ENCODE data around the gene SLC25A41.
A peak's percentile ranks its signal among the peaks of the same experiment; 100 is the strongest.

SLC25A41 gene

GRCh38 chr19:6378041-6378440 is 55.5 kb downstream of the SLC25A41 start:
- no peak overlapping the region for H3K4me3 ChIP-seq (ENCODE audit: low read depth, low read length)
- DNase-seq (ENCODE audit: low read depth) = no peak
- TF ChIP-seq, protein P1, sequence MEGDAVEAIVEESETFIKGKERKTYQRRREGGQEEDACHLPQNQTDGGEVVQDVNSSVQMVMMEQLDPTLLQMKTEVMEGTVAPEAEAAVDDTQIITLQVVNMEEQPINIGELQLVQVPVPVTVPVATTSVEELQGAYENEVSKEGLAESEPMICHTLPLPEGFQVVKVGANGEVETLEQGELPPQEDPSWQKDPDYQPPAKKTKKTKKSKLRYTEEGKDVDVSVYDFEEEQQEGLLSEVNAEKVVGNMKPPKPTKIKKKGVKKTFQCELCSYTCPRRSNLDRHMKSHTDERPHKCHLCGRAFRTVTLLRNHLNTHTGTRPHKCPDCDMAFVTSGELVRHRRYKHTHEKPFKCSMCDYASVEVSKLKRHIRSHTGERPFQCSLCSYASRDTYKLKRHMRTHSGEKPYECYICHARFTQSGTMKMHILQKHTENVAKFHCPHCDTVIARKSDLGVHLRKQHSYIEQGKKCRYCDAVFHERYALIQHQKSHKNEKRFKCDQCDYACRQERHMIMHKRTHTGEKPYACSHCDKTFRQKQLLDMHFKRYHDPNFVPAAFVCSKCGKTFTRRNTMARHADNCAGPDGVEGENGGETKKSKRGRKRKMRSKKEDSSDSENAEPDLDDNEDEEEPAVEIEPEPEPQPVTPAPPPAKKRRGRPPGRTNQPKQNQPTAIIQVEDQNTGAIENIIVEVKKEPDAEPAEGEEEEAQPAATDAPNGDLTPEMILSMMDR (IDR thresholded peaks at IDR 0.05; ENCODE audit: low read depth, low read length) = no peak
- TF ChIP-seq MAX (IDR thresholded peaks at IDR 0.05; ENCODE audit: low read depth, low read length) = no peak
- no peak for TF ChIP-seq POLR2A (IDR thresholded peaks at IDR 0.05; ENCODE audit: extremely low read depth, insufficient read length)
- no peak for TF ChIP-seq MYC (IDR thresholded peaks at IDR 0.05; ENCODE audit: low read depth, low read length)

- DNase-seq (ENCODE audit: low read depth) = peak; percentile 33
- H3K4me3 ChIP-seq (ENCODE audit: low read depth, low read length) = no peak overlapping the region
- TF ChIP-seq, protein P1 (IDR thresholded peaks at IDR 0.05; ENCODE audit: low read depth, low read length) = no peak
- TF ChIP-seq POLR2A (IDR thresholded peaks at IDR 0.05; ENCODE audit: extremely low read depth, insufficient read length) (no peak), MAX (IDR thresholded peaks at IDR 0.05; ENCODE audit: low read depth, low read length) (no peak), MYC (IDR thresholded peaks at IDR 0.05; ENCODE audit: low read depth, low read length) (no peak)
These were observed 56.9 kb downstream of the SLC25A41 start for GRCh38 chr19:6376512-6377190.

All from NB4 (cell line).